ENCODE results near the gene LRIF1. TPM values are rescaled to one million over a fixed set of nuclear protein-coding genes. Genes with fewer than 3 reads are reported as not detected.

Gene LRIF1
- total RNA-seq, 4 donors from 2014 or later: 9.0 to 10.6 (median 9.6) TPM

DNA sequence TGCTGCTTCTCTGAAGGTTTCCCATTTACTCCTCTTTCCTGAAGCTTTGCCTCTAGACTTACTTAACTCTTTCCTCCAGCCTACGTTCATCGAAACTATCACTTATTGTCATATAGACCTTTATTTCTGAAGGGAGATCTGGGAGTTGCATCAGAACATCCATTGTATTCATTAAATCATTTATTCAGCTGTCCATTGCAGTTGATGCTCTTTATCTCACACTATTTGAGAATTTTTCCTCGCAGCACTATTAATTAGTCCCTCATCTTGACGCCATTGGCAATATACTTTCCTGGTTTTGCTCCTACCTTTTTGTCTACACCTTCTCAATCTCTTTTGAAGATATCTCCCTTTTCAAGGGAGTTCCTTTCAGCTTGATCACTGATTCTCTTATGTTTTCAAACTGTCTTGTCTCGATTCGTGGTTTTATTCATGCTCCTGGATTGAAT is 757 bp upstream of the LRIF1 start:
- peak overlapping the region; percentile 49 for H3K4me3 ChIP-seq (ENCODE audit: low read depth, poor library complexity, severe bottlenecking)
- WGBS, 2 donors: 56 to 57% methylated on average over 6 of the region's 6 CpGs
- intact Hi-C loops (cut with DNase I; ENCODE audit: low total_unique reads): no loop called here
- TF ChIP-seq, protein P1, sequence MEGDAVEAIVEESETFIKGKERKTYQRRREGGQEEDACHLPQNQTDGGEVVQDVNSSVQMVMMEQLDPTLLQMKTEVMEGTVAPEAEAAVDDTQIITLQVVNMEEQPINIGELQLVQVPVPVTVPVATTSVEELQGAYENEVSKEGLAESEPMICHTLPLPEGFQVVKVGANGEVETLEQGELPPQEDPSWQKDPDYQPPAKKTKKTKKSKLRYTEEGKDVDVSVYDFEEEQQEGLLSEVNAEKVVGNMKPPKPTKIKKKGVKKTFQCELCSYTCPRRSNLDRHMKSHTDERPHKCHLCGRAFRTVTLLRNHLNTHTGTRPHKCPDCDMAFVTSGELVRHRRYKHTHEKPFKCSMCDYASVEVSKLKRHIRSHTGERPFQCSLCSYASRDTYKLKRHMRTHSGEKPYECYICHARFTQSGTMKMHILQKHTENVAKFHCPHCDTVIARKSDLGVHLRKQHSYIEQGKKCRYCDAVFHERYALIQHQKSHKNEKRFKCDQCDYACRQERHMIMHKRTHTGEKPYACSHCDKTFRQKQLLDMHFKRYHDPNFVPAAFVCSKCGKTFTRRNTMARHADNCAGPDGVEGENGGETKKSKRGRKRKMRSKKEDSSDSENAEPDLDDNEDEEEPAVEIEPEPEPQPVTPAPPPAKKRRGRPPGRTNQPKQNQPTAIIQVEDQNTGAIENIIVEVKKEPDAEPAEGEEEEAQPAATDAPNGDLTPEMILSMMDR (IDR thresholded peaks at IDR 0.05): no peak
- no peak for TF ChIP-seq POLR2A (IDR thresholded peaks at IDR 0.05)
- DNase-seq (ENCODE audit: low spot score in 2 of 2): no peak

DNA sequence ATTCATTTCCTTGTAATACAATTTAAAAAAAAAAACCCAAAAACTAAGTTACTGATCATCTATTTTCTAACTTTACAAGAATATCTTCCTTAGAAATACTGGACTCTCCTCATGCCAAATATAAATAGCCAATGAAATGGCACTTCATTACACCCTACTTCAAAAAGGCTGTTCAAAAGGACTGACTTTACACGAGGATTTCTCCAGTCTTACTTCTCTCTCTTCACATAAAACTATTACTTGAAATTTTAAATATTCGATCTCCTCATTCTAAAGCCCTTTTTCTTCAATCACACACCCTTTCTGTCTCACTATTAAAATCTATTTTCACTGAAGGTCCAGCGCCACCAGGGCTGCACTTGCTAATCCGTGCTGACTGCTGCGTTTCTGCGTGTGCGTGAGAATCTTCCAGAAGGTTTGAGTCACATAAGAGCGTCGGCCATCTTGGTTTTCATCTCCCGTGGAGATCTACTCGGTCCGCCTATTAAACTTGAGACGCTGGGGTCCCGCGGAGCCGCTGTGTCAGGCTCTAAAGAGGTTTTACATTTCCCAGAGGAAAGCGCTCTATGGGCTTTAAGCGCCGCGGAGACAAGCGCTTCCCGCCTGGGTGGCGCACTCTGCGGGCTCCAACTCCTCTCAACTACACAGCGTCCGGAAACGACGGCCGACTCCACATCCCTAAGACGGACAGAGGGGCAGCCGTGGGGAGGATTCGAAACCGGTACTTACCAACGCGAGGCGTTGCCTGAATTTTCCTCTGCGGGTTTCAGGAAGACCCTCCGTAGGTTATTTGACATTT is 631 bp downstream of the LRIF1 start:
- DNase-seq (ENCODE audit: low spot score in 2 of 2): peak; percentile 29 to 89
- 9% methylated on average over 38 of the region's 38 CpGs for WGBS, 2 donors
- TF ChIP-seq, protein P1 (IDR thresholded peaks at IDR 0.05): no peak
- TF ChIP-seq POLR2A (IDR thresholded peaks at IDR 0.05): no peak
- H3K4me3 ChIP-seq (ENCODE audit: low read depth, poor library complexity, severe bottlenecking): peak overlapping the region; percentile 49
- intact Hi-C loops (cut with DNase I; ENCODE audit: low total_unique reads): no loop called here

DNA sequence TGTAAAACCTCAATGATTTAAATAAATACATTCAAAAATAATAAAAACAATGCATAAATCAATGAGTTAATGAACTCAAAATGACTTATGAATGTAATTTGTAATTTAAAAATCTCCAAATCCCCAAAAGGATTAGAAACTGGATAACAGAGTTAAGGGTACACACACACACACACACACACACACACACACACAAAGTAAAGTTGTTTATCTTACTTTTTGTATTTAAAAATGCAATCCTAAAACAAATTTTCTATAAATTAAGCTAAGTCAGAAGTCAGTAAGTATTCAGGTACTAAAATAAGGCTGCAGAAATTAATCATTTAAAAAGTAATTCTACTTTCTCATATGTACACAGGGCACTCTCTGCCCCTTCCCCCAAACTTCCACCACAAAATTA is 1.8 kb downstream of the LRIF1 start:
- no peak for TF ChIP-seq POLR2A (IDR thresholded peaks at IDR 0.05)
- TF ChIP-seq, protein P1 (IDR thresholded peaks at IDR 0.05): no peak
- intact Hi-C loops (cut with DNase I; ENCODE audit: low total_unique reads): no loop called here
- no peak overlapping the region for H3K4me3 ChIP-seq (ENCODE audit: low read depth, poor library complexity, severe bottlenecking)
- no peak for DNase-seq (ENCODE audit: low spot score in 2 of 2)

DNA sequence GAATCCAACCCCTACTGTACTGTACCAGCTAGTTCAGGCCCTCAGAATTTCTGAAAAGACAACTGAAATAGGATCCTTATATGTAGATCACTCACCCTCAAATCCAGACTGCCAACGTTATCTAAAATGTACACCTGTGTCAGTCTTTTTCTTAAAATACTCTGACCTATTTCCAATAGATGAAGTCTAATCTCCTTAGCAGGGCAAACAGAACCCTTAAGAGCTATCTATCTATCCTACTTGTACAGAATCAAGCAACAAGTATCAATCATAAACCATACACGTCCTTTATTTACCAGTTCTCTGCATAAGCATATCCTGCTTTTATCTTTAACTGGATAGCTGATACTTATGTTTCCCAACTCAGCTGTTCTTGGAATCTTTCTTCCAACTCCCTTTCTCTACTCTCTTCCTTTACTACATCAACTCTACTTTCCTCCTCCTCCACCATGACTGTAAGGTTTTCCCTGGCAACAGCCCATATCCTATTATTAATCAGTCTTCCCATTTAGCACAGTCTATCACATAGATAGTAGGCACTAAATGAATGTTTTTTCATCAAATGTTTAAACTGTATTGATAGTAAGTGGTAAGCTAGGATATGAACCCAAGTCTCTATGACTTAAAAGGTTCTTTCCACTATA is 2.8 kb downstream of the LRIF1 start:
- DNase-seq (ENCODE audit: low spot score in 2 of 2): no peak
- H3K4me3 ChIP-seq (ENCODE audit: low read depth, poor library complexity, severe bottlenecking): no peak overlapping the region
- no peak for TF ChIP-seq POLR2A (IDR thresholded peaks at IDR 0.05)
- TF ChIP-seq, protein P1 (IDR thresholded peaks at IDR 0.05): no peak
- intact Hi-C loops (cut with DNase I; ENCODE audit: low total_unique reads): no loop called here
- WGBS, 2 donors: 92 to 95% methylated on average over 2 of the region's 2 CpGs

DNA sequence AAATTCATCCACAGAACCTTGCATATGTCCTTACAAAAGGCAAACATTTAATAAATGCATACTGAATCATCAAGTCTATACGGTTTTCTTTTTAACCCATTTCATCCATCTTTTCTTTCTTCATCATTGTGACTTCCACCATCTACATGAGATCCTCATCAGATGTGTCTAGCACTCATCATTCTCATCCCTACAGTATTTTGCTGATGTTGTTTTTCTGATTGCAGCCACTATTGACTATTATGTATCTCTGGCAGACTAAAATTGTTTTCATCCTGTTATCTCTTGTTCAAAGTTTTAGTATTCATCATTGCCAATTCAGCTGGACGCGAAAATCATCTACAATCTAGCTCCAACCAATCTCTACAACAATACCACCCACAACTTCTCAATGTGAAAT is 5.9 kb downstream of the LRIF1 start:
- TF ChIP-seq POLR2A (IDR thresholded peaks at IDR 0.05): no peak
- TF ChIP-seq, protein P1 (IDR thresholded peaks at IDR 0.05): no peak
- intact Hi-C loops (cut with DNase I; ENCODE audit: low total_unique reads): no loop called here
- DNase-seq (ENCODE audit: low spot score in 2 of 2): no peak
- H3K4me3 ChIP-seq (ENCODE audit: low read depth, poor library complexity, severe bottlenecking): no peak overlapping the region
- WGBS, 2 donors: 91 to 98% methylated on average over 3 of the region's 3 CpGs
